Sigmoid colon (tissue), 3 donors: ENCODE measurements around the gene C1orf122.

Experiments
- CTCF ChIP-seq, 4 experiments: fragments of 450-650 bp in 3 of 4; fragments of 200-600 bp in 1 of 4; IDR thresholded peaks; one replicate each; pipeline ENCODE4 v1.5.1; 2016 to 2019; ENCODE audit warnings: antibody characterized with exemption in 4 of 4, mild to moderate bottlenecking in 3 of 4, moderate library complexity in 2 of 4
- POLR2A ChIP-seq, 2 donors: fragments of 450-650 bp; IDR thresholded peaks; one replicate each; pipeline ENCODE4 v1.6.1; 2016; ENCODE audit warnings: antibody characterized with exemption in 2 of 2, mild to moderate bottlenecking in 2 of 2, moderate library complexity in 2 of 2

GRCh38 chr1:37854406-37854805, 46.8 kb downstream of the C1orf122 start:
- TF ChIP-seq POLR2A (IDR thresholded peaks at IDR 0.05) (no peak), CTCF (IDR thresholded peaks at IDR 0.05) (no peak)
